CD4-positive, alpha-beta T cell treated with Interleukin-1 beta for 1 hour (primary cell): Measurements from ENCODE around the gene GCH1.
A peak's percentile ranks its signal among the peaks of the same experiment; 100 is the strongest.
"Not testable (repeated sequence)": the region's sequence is repeated elsewhere in the genome, so short reads cannot be mapped to it uniquely, and the experiment has no call there.

Experiments
- DNase-seq, 2 donors: peaks; one replicate each; pipeline ENCODE4 v3.0.0-alpha.2; 2020 to 2022

Gene GCH1

GRCh38 chr14:54908190-54908589 lies 5.6 kb upstream of the GCH1 start:
- peak in 1 of 2 donors; percentile 37 for DNase-seq

DNA sequence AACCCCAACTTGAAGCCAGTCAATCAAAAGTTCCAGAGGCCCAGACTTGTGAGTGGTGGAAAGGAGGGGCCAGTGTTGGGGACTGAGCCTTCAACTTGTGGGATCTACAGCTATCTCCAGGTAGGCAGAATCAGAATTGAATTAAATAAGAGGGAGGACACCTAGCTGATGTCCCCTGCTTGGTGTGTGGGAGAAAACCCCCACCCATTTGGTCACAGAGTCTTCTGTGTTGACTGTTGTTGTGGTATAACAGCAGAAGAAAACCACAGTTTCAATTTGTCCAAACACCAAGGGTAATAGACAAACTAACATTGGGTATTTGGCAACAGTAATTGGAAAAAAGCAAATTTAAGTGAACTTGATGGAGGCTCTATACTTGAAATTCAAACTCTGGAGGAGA lies 3.4 kb upstream of the GCH1 start:
- DNase-seq: no peak

DNA sequence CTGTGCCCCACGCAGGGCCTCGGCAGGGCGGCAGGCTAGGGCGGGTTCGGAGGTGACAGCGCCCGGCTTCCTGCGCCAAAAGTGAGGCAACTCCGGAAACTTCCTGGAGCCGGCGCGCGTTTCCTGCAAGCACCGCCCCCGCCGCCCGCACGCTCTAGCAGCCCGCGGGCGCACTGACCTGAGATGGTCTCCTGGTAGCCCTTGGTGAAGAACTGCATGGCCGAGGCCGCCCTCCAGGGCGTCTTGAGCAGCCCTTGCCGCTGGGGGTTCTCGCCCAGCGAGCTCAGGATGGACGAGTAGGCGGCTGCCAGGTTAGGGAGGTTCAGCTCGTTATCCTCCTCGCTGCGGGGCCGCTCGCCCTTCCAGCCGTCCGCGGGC lies 494 bp downstream of the GCH1 start:
- peak; percentile 82 to 83 for DNase-seq

GRCh38 chr14:54901380-54902142 lies 1.1 kb downstream of the GCH1 start:
- DNase-seq: peak; percentile 2 to 26

DNA sequence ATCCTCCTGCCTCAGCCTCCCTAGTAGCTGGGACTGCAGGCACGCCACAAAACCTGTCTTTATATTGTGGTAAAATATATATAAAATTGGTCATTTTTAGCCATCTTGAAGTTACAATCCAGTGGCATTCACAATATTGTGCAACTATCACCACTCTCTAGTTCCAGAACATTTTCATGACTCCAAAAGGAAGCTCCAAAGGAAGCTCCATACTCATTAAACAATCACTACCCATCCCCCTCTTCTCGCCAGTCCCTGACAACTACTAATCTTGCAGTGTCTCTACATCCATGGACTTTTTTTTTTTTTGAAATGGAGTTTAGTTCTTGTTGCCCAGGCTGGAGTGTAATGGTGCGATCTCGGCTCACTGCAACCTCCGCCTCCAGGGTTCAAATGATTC lies 3.1 kb downstream of the GCH1 start:
- DNase-seq: no peak

GRCh38 chr14:54897809-54898555 lies 4.6 kb downstream of the GCH1 start:
- not testable (repeated sequence) for DNase-seq

GRCh38 chr14:54895683-54896082 lies 6.9 kb downstream of the GCH1 start:
- DNase-seq: no peak

DNA sequence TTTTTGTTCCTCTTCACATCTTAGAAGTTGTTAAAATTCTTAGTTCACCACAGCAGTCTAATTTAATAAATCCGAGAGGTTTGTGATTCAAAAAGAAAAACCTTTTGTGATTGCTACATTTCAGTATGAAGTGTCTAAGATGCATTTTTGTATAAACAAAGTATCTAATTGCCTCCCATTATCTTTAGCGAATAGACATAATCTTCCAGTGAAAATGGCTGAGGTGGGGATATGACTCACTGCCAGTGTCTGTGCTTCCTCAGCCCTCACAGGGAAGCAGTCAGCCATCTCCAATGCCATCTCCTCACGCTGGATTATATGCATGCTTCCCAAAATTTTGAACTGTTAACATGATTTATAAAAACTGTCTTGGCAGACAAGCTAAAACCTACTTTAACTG lies 7.6 kb downstream of the GCH1 start:
- DNase-seq: no peak

- DNase-seq: peak; percentile 17 to 58
These were observed 9.4 kb downstream of the GCH1 start for GRCh38 chr14:54893151-54893760.

DNA sequence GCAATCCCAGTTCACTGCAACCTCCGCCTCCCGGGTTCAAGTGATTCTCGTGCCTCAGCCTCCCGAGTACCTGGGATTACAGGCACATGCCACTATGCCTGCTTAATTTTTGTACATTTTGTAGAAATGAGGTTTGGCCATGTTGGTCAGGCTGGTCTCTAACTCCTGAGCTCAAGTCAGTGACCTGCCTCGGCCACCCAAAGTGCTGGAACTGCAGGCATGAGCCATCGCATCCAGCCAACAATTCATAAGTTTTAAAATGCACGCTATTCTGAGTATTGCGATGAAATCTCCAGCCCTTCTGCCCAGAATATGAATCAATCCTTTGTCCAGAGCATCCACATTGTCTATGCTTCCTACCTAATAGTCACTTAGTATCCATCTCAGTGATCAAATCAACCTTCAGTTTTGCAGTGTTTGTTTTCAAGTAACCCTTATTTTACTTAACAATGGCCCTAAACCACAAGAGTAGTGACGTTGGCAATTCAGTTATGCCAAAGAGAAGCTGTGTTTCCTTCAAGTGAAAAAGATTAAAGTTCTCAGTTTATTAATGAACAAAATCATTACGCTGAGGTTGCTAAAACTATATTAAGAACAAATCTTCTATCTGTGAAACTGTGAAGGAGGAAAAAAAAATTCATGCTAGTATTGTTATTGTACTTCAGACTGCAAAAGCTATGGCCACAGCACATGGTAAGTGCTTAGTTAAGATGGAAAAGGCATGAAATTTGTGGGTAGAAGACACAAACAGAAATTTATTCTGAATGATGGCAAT lies 11.0 kb downstream of the GCH1 start:
- DNase-seq: no peak

DNA sequence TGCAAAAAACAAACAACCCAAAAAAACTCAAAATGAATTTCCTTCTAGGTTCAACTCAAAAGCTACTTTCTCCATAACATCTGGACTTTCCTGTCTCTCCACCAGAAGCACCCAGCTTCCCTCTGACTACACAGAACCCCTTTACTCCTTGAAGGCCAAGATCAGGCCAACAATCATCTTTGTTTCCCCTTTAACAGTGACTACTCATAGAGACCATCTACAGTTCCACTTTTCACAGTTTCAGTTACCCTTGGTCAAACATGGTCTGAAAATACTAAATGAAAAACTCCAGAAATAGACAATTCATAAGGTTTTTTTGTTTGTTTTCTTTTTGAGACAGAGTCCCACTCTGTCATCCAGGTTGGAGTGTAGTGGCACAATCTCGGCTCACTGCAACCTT lies 11.8 kb downstream of the GCH1 start:
- no peak for DNase-seq

DNA sequence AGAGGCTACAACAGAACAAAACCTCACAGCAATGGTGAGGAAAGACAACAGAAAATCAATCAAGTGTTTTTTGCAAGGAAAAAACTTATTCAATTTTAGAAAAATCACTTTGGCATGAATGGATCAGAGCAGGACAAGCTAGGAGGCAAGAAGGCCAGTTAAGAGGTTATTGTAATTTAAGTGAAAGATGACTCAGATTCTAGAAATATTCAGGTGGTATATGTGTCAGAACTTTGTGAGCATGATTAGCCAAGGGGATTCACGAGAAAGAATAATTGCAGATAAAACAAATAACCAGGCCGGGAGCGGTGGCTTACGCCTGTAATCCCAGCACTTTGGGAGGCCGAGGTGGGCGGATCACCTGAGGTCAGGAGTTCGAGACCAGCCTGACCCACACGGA lies 12.7 kb downstream of the GCH1 start:
- no peak for DNase-seq

DNA sequence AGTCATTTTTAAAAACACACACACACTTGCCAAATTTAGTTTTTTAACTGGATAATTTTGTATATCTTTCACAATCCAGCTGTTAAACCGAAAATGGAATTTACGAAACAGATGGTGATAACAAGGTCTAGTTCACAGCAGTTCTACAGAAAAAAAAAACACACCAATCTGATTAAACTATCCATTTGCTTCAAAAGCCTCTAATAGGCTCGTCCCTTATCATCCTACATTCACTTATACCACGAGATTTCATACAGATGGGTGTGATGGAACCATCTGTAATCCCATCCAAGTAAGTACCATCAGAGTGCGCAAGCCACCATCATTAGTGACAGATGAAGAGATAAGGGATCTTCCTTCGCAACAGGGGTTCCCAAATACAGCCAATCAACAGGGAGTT lies 20.1 kb downstream of the GCH1 start:
- no peak for DNase-seq

GRCh38 chr14:54881761-54882401 lies 20.7 kb downstream of the GCH1 start:
- DNase-seq: peak in 1 of 2 donors; percentile 34

DNA sequence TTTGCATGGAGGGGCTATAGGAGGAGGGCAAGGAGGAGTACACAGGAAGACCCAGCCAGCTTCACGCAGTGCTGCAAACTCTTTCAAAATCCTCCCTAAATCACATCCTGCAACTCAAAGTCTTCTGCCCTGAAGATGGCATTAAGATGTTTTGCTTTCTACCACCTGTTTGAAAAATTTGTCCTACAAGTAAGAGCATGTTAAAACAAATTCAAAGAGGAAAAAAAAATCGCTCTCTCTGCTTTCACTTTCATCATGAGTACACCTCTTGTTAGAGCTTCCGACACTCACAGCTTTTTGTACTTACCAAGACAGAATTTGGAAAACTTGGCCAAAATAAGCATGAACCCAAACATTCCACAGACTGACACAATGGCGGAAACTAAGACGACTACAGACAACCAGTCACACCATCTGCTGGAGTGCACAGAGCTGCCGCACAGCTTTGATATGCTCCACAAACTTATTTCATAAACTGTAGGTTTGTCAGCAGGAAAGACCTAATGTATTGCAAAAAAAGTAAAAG lies 21.3 kb downstream of the GCH1 start:
- DNase-seq: peak in 1 of 2 donors; percentile 51

DNA sequence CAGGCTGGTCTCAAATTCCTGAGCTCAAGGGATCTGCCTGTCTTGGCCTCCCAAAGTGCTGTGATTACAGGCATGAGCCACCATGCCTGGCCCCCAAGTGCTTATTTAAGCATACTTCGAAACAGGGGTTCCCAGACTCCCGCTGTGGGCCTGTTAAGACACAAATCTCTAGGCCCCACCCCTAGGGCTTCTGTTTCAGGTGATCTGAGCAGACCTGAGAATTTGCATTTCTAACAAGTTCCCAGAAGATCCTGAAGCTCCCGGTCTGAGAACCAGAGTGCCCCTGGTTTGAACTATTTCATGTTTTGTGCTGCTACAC lies 25.0 kb downstream of the GCH1 start:
- no peak for DNase-seq

- no peak for DNase-seq
These were observed 25.5 kb downstream of the GCH1 start for GRCh38 chr14:54877015-54877702.

DNA sequence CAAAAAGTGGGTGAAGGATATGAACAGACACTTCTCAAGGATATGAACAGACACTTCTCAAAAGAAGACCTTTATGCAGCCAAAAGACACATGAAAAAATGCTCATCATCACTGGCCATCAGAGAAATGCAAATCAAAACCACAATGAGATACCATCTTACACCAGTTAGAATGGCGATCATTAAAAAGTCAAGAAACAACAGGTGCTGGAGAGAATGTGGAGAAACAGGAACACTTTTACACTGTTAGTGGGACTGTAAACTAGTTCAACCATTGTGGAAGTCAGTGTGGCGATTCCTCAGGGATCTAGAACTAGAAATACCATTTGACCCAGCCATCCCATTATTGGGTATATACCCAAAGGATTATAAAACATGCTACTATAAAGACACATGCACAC lies 27.0 kb downstream of the GCH1 start:
- not testable (repeated sequence) for DNase-seq

GRCh38 chr14:54870154-54871090 lies 32.2 kb downstream of the GCH1 start:
- DNase-seq: peak; percentile 10 to 19

- DNase-seq: no peak
These were observed 35.6 kb downstream of the GCH1 start for GRCh38 chr14:54867011-54867410.

DNA sequence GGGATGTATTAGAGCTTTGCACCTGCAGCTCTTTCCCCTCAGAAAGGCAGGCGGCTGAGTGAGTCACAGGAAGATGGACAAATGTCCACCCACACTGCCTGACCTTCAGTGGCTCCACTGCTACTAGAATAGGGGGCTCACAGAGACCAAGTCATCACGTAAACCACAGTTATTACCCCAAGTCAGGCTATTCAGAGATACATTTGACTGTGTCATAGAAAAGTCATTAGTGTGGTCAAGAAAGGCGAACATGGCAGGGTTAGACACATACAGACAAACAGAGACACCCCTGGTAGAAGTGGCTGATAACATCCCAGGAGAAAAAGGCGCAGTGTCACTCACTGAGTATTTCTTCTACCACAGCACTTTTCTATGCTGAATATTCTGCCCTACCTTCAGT lies 36.0 kb downstream of the GCH1 start:
- no peak for DNase-seq
